Chondrocyte (in vitro differentiated cells): ENCODE data around the gene NUTM2B. TPM values are rescaled to one million over a fixed set of nuclear protein-coding genes. Genes with fewer than 3 reads are reported as not detected.
"Not testable (repeated sequence)": the region's sequence is repeated elsewhere in the genome, so short reads cannot be mapped to it uniquely, and the experiment has no call there.

Source experiments
- DNase-seq: peaks from one replicate; pipeline ENCODE4 v3.0.0; 2021; ENCODE audit warnings: mixed read lengths, low spot score
- H3K27ac Mint-ChIP-seq: one replicate; pipeline ENCODE4 v1.8.0; 2021; ENCODE audit warnings: mild to moderate bottlenecking, moderate library complexity, mixed read lengths; ENCODE audit not compliant: unreplicated experiment
- H3K27me3 Mint-ChIP-seq: 2 replicates; pipeline ENCODE4 v1.8.0; 2021; ENCODE audit warnings: low read depth, mixed read lengths
- H3K36me3 Mint-ChIP-seq: 2 replicates; pipeline ENCODE4 v1.8.0; 2021; ENCODE audit warnings: low read depth, mixed read lengths
- H3K4me1 Mint-ChIP-seq: 2 replicates; pipeline ENCODE4 v1.8.0; 2021; ENCODE audit warnings: low read depth, mild to moderate bottlenecking, mixed read lengths
- H3K4me3 Mint-ChIP-seq: one replicate; pipeline ENCODE4 v1.8.0; 2021; ENCODE audit warnings: mild to moderate bottlenecking, moderate library complexity, mixed read lengths; ENCODE audit not compliant: unreplicated experiment
- H3K9me3 Mint-ChIP-seq: 2 replicates; pipeline ENCODE4 v1.8.0; 2021; ENCODE audit warnings: low read depth, mixed read lengths
- total RNA-seq: library from RNA; stranded (reverse); gene quantifications from 3 replicates; pipeline ENCODE4 v1.2.1, GENCODE V29; 2021

NUTM2B gene
- total RNA-seq, 1 donor from 2014 or later, result 0.37 TPM

DNA sequence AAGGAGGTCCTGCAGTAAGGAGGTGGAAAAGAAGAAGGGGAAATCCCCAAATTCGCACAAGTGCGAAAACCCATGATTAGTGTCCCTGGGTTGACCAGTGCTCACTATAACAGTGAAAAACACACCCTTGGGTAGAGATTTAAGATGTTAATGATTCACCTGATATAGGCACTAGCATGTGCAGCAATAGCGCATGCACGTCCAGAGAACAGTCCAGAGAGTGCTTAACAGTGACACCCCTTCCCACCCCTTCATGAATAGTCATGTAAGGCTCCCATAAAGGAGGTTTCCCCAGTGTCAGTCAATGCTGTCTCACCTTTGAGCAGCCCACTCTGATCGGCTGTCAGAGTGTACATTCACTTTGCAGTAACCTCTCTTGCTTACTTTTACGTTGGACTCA, 6.4 kb upstream of the NUTM2B start:
- not testable (repeated sequence) for H3K4me1 Mint-ChIP-seq, DNase-seq, H3K36me3 Mint-ChIP-seq, H3K4me3 Mint-ChIP-seq, H3K27ac Mint-ChIP-seq, H3K9me3 Mint-ChIP-seq, H3K27me3 Mint-ChIP-seq

DNA sequence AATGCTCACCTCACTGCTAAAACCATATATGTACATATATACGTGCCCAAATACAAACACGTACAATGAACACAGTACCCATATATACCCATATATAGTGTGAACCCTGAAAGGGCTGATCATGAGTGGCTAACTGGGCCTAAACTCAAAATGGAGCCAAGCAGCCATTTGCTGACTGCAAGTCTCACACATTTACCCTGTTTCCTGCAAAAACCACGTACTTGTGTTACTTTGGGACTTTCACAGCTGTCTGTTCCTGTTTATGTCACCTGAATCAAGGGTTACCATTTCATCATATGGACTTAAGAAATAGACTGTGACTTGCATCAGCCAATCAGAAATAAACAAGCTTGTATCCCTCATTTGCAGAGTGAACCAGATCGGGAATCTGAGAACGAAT, 5.9 kb upstream of the NUTM2B start:
- H3K27ac Mint-ChIP-seq, result not testable (repeated sequence)

DNA sequence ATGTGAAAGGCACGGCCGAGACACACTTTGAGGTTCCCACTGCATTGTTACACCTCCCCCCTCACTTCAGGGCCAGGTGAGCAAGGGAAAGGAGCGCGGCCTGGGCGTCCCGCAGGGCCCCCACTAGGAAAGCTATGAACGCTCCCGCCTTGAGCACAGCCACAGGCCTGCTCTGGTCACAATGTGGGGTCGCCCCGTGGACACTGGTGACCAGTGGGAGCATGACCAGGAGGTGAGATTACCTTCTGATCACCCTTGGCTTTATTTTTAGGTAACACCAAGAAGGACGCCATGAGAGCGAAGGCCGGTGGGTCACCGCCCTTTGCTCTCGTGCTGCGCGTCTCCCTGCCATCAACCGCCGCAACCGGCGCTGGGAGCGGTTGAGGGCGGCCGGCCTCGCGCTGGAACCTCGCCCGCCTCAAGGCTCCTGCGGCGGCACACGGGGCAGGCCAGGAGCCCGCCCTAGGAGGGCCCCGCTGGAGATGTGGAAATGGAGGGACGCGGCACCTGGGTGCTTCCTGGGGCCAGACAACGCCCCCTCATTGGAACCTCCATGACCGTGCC, 2.6 kb upstream of the NUTM2B start:
- not testable (repeated sequence) for H3K4me1 Mint-ChIP-seq, H3K27me3 Mint-ChIP-seq, DNase-seq, H3K36me3 Mint-ChIP-seq, H3K9me3 Mint-ChIP-seq, H3K27ac Mint-ChIP-seq, H3K4me3 Mint-ChIP-seq

More for the DNA sequence above, 5.9 kb upstream of the NUTM2B start:
- H3K9me3 Mint-ChIP-seq, DNase-seq, H3K4me3 Mint-ChIP-seq, H3K27me3 Mint-ChIP-seq, H3K36me3 Mint-ChIP-seq, H3K4me1 Mint-ChIP-seq: not testable (repeated sequence)

DNA sequence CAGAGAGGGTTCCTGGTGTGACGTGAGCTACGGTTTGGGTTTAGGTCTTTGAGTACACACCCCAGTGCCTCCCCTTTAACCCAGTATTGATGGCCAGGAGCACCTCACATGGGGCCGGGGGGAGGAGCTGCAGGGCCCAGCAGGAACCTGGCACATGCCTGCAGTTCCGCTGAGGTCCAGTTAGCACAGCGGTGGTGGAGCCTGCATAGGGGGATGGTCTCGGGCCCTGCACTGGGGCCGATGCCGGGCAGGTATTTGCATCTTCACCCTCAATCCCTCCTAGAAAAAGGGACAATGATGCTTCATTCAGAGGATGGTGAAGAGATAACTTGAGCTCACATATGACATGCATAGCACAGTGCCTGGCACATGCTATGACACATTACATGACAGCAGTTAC, 4.0 kb downstream of the NUTM2B start:
- not testable (repeated sequence) for H3K4me3 Mint-ChIP-seq, H3K27ac Mint-ChIP-seq, DNase-seq, H3K4me1 Mint-ChIP-seq, H3K27me3 Mint-ChIP-seq, H3K36me3 Mint-ChIP-seq, H3K9me3 Mint-ChIP-seq

DNA sequence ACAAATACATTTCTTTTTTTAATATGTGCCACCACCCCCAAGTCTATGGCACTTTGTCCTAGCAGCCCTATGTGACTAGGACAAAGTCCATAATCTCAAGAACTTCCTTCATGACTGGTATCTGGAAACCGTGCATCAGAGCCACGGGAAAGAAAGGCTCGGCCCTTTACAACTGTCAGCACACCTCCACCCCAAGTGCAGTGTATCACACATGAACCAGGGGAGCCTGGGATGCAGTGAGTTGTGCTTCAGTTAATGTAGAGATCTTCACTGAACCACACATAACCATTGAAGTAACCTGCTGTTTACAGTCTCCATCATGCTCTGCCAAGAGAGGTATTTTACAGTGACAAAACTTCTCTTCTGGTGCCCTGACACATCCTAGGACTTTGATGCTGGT, 11.9 kb downstream of the NUTM2B start:
- not testable (repeated sequence) for DNase-seq, H3K4me1 Mint-ChIP-seq, H3K27me3 Mint-ChIP-seq, H3K36me3 Mint-ChIP-seq, H3K4me3 Mint-ChIP-seq, H3K9me3 Mint-ChIP-seq, H3K27ac Mint-ChIP-seq

DNA sequence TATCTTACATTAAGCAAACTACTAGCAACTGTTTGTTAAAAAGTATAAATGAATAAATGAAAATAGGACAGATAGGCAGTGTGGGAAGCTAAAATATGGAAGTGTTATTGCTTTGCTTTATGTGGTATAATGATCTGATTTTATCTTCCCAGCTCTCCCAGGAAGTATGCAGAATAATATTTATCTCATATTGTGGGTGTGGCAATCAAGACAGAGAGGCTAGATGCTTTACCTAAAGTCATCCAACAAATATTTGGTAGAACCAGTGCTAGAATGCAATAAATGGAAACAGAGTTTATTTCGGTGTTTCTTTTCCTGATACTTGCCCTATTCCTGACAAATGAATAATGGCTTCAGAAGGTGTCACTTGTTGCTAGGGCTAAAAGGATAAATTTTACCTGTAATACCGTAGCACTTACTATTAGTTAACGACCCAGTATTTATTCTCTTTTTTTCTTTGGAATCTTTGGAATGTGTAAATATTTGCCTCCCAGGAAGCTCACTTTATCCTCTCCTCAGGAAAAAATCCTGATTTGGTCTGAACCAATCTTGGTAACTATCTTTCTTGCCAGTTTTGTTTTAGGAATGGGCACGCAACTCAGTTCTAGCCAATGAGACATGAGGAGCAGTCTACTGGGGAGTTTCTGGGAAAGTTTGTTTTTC, 14.0 kb downstream of the NUTM2B start:
- not testable (repeated sequence) for DNase-seq, H3K4me1 Mint-ChIP-seq, H3K27ac Mint-ChIP-seq

DNA sequence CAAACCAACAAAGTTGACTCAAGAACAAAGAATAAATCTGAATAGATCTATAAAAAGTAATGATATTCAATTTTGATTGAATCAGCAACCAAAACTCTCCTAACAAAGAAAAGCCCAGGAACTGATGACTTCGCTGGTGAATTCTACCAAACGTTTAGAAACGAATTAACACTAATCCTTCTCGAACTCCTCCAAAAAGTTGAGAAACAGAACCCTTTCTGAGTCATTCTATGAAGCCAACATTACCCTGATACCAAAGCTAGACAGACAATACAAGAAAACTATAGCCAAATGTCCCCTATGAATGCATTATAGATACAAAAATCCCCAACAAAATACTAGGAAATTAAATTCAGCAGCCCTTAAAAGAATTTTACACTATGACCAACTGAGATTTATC, 17.0 kb downstream of the NUTM2B start:
- not testable (repeated sequence) for H3K4me3 Mint-ChIP-seq, DNase-seq, H3K27ac Mint-ChIP-seq, H3K4me1 Mint-ChIP-seq, H3K36me3 Mint-ChIP-seq, H3K27me3 Mint-ChIP-seq, H3K9me3 Mint-ChIP-seq

More for the DNA sequence above, 14.0 kb downstream of the NUTM2B start:
- H3K9me3 Mint-ChIP-seq, H3K4me3 Mint-ChIP-seq, H3K36me3 Mint-ChIP-seq, H3K27me3 Mint-ChIP-seq: not testable (repeated sequence)

DNA sequence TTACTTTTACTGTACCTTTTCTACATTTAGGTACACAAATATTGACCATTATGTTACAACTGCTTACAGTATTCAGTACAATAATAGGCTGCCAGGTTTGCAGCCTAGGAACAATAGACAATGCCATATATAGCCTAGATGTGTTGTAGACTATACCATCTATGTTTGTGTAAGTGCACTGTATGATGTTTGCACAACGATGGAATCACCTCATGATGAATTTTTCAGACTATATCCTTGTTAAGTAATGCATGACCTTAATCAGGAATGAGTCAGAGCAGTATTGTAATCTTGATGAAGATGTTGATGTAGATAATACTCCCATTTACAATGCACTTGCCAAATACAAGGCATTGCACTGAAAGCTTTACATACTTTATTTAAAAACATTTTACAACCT, 23.6 kb downstream of the NUTM2B start:
- not testable (repeated sequence) for H3K9me3 Mint-ChIP-seq, DNase-seq, H3K27ac Mint-ChIP-seq, H3K4me3 Mint-ChIP-seq, H3K4me1 Mint-ChIP-seq, H3K27me3 Mint-ChIP-seq, H3K36me3 Mint-ChIP-seq

DNA sequence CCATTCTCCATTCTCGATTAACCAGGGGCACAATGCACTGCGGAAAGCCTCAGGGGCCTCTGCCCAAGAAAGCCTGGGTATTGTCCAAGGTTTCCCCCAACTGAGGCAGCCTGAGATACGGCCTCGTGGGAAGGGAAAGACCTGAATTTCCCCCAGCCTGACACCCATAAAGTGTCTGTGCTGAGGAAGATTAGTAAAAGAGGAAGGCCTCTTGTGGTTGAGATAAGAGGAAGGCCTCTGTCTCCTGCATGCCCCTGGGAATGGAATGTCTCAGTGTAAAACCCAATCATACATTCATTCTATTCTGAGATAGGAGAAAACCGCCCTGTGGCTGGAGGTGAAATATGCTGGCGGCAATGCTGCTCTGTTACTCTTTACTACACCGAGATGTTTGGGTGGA, 41.8 kb downstream of the NUTM2B start:
- H3K4me1 Mint-ChIP-seq, H3K27ac Mint-ChIP-seq, H3K4me3 Mint-ChIP-seq, H3K9me3 Mint-ChIP-seq, H3K36me3 Mint-ChIP-seq, DNase-seq, H3K27me3 Mint-ChIP-seq: not testable (repeated sequence)

DNA sequence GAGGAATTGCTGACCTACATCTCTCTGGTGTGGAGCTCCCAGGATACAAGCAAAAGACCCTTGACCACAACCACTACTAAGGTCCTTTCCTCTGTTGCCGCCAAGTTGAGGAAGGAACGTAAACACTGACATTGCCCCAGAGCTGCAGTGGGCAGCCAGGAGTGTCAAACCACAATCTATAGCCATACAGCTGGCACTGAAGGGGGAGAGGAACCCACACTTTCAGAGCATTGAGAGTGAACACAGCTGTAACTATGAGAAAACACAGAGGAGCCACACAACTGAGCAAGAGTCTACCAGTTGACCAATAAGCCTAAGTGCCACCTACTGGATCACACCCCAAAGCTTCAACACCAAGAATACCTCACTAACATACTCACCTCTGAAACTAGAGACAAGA, 45.5 kb downstream of the NUTM2B start:
- not testable (repeated sequence) for H3K27ac Mint-ChIP-seq, H3K36me3 Mint-ChIP-seq, DNase-seq, H3K27me3 Mint-ChIP-seq, H3K4me3 Mint-ChIP-seq, H3K4me1 Mint-ChIP-seq, H3K9me3 Mint-ChIP-seq

DNA sequence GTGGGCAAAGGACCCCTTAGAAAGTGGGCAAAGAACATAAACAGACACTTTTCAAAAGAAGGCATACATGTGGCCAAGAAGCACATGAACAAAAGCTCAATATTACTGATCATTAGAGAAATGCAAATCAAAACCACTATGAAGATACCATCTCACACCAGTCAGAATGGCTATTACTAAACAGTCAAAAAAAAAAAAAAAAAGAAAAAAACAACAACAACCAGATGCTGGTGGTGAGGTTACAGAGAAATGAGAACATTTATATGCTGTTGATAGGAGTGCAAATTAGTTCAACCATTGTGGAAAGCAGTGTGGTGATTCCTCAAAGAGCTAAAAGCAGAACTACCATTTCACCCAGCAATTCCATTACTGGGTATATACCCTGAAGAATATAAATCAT, 50.6 kb downstream of the NUTM2B start:
- not testable (repeated sequence) for H3K36me3 Mint-ChIP-seq, DNase-seq, H3K27me3 Mint-ChIP-seq, H3K4me3 Mint-ChIP-seq, H3K9me3 Mint-ChIP-seq, H3K4me1 Mint-ChIP-seq, H3K27ac Mint-ChIP-seq
